Neuronal stem cell (in vitro differentiated cells): ENCODE data around the gene TUBA8.
"Not testable (repeated sequence)": the region's sequence is repeated elsewhere in the genome, so short reads cannot be mapped to it uniquely, and the experiment has no call there.

ENCODE experiments used
- DNase-seq: peaks from one replicate; pipeline ENCODE4 v3.0.0-alpha.2; 2013; ENCODE audit warnings: low spot score
- H2AFZ ChIP-seq: one replicate; pipeline ENCODE4 v1.6.1; 2013; ENCODE audit warnings: mild to moderate bottlenecking, low read length, inconsistent platforms
- H2AK5ac ChIP-seq: 2 replicates; pipeline ENCODE4 v1.6.1; 2013; ENCODE audit warnings: low read depth, mild to moderate bottlenecking, inconsistent platforms, low read length, moderate library complexity, mixed read lengths
- H2BK120ac ChIP-seq: 2 replicates; pipeline ENCODE4 v1.6.1; 2013; ENCODE audit warnings: low read depth, mild to moderate bottlenecking, inconsistent platforms, low read length, moderate library complexity, mixed read lengths
- H2BK12ac ChIP-seq: one replicate; pipeline ENCODE4 v1.6.1; 2013; ENCODE audit warnings: low read length, inconsistent platforms
- H2BK15ac ChIP-seq: 2 replicates; pipeline ENCODE4 v1.6.1; 2013; ENCODE audit warnings: mild to moderate bottlenecking, low read length, inconsistent platforms, mixed read lengths
- H2BK5ac ChIP-seq: one replicate; pipeline ENCODE4 v1.6.1; 2013; ENCODE audit warnings: inconsistent platforms, mild to moderate bottlenecking, low read length, moderate library complexity
- H3K14ac ChIP-seq: one replicate; pipeline ENCODE4 v1.6.1; 2013; ENCODE audit warnings: low read length, inconsistent platforms
- H3K18ac ChIP-seq: 2 replicates; pipeline ENCODE4 v1.6.1; 2013; ENCODE audit warnings: low read length, inconsistent platforms
- H3K23ac ChIP-seq: 2 replicates; pipeline ENCODE4 v1.6.1; 2013; ENCODE audit warnings: low read depth, mild to moderate bottlenecking, mixed read lengths, low read length, inconsistent platforms; ENCODE audit not compliant: poor library complexity
- H3K27ac ChIP-seq: replicated peaks from 3 replicates; pipeline ENCODE4 v1.5.1; 2013; ENCODE audit warnings: low read length, inconsistent platforms
- H3K27me3 ChIP-seq, 3 experiments: 2 replicates each; pipeline ENCODE4 v1.6.1; 2013; ENCODE audit warnings: low read length in 3 of 3, mild to moderate bottlenecking in 2 of 3, inconsistent platforms in 1 of 3, low read depth in 1 of 3, mixed read lengths in 1 of 3, moderate library complexity in 1 of 3; ENCODE audit not compliant: control insufficient read depth in 3 of 3, insufficient read depth in 3 of 3
- H3K36me3 ChIP-seq, 2 donors: replicated peaks in 1 of 2; 2 replicates each; pipeline ENCODE4 v1.6.1; 2013; ENCODE audit warnings: low read length in 2 of 2; ENCODE audit not compliant: control insufficient read depth in 2 of 2, insufficient read depth in 2 of 2
- H3K4ac ChIP-seq: 2 replicates; pipeline ENCODE4 v1.6.1; 2013; ENCODE audit warnings: inconsistent platforms, mild to moderate bottlenecking, low read length, moderate library complexity
- H3K4me1 ChIP-seq, 2 donors: 1 replicate in 1 of 2; 2 replicates in 1 of 2; pipeline ENCODE4 v1.6.1; 2013; ENCODE audit warnings: low read length in 2 of 2, low read depth in 1 of 2; ENCODE audit not compliant: control insufficient read depth in 2 of 2, insufficient read depth in 1 of 2
- H3K4me2 ChIP-seq: one replicate; pipeline ENCODE4 v1.6.1; 2013; ENCODE audit warnings: mild to moderate bottlenecking, low read length, inconsistent platforms; ENCODE audit not compliant: insufficient read depth, poor library complexity, severe bottlenecking
- H3K4me3 ChIP-seq, 2 donors: 2 replicates each; pipeline ENCODE4 v1.5.1; 2013; ENCODE audit warnings: low read length in 2 of 2, mild to moderate bottlenecking in 2 of 2, inconsistent platforms in 1 of 2, moderate library complexity in 1 of 2
- H3K79me1 ChIP-seq: one replicate; pipeline ENCODE4 v1.6.1; 2013; ENCODE audit warnings: low read depth, mild to moderate bottlenecking, inconsistent platforms, low read length, moderate library complexity
- H3K9ac ChIP-seq: one replicate; pipeline ENCODE4 v1.6.1; 2013; ENCODE audit warnings: mild to moderate bottlenecking, low read depth, low read length, inconsistent platforms; ENCODE audit not compliant: poor library complexity
- H3K9me3 ChIP-seq, 2 donors: replicated peaks in 1 of 2; 2 replicates each; pipeline versions ENCODE3 to v1.6.1; 2013; ENCODE audit warnings: low read length in 2 of 2, mild to moderate bottlenecking in 2 of 2, inconsistent platforms in 1 of 2, low read depth in 1 of 2, mixed read lengths in 1 of 2, moderate library complexity in 1 of 2; ENCODE audit not compliant: control insufficient read depth in 2 of 2, insufficient read depth in 1 of 2
- H4K8ac ChIP-seq: one replicate; pipeline ENCODE4 v1.6.1; 2013; ENCODE audit warnings: low read depth, mild to moderate bottlenecking, inconsistent platforms, low read length, moderate library complexity
- H4K91ac ChIP-seq: one replicate; pipeline ENCODE4 v1.6.1; 2013; ENCODE audit warnings: low read length, low read depth, mild to moderate bottlenecking, inconsistent platforms; ENCODE audit not compliant: poor library complexity
- WGBS, 2 donors: extraction: QIAGEN DNeasy Blood & Tissue Kit; methylation state at CpG; one replicate each; pipeline ENCODE4 v1.1.7; 2013; ENCODE audit warnings: missing lambda C conversion rate in 2 of 2, mixed read lengths in 1 of 2; ENCODE audit not compliant: insufficient read length in 2 of 2, insufficient replicate concordance in 1 of 2; ENCODE audit errors: extremely low coverage in 2 of 2; 5-methylcytosine and 5-hydroxymethylcytosine counted together

TUBA8 gene

DNA sequence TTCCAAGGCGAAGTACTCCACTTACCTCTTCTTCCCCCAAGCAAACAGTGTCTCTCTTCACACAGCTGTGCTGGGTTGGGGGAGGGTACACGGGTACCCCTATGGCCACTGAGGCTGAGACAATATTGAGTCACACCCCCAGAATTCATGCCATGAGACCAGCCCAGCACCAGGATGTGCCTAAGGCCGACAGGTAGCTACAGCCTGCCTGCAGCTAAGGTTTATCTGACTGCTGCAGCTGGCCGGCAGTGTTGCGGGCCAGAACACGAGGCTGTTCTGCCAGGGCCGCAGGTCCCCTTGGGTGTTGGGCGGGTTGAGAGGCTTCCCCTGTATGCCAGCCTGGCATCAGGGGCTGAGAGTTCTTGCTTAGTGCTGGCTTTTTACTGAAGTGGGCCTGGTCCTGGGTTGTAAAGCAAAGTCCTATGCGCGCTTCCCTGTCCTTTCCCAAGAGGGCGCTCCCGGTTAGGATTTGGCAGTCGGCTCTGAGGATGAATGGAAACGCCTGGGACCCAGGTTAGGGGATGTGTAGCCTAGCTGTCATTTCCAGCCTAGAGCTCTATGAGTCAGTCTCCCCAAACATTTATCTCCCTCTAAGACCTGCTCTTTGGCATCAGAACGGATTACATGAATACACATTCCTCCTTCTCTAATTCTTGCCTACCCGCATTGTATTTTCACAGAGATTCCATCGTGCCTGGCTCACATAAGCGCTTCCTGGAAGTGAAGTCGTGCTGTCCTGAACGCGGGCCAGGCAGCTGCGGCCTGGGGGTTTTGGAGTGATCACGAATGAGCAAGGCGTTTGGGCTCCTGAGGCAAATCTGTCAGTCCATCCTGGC is 46.5 kb downstream of the TUBA8 start:
- Histone ChIP-seq H2BK15ac (no peak overlapping the region), H3K9ac (no peak overlapping the region), H3K4me1 (peaks cover 0 to 5% of the 10 kb centered on the region in 2 donors), H2BK5ac (no peak overlapping the region), H2AK5ac (peak overlapping the region; percentile 44), H2BK120ac (no peak overlapping the region), H3K79me1 (no peaks in the 10 kb centered on the region), H3K27ac (no peak overlapping the region), H3K27me3 (no peaks in the 10 kb centered on the region), H3K18ac (no peak overlapping the region), H3K4me3 (peak overlapping the region in 1 of 2 donors; percentile 1), H3K4ac (no peak overlapping the region), H3K36me3 (no peaks in the 10 kb centered on the region), H2AFZ (peak overlapping the region; percentile 76), H2BK12ac (peak overlapping the region; percentile 27), H3K9me3 (no peaks in the 10 kb centered on the region), H3K14ac (no peak overlapping the region), H3K23ac (no peak overlapping the region), H4K91ac (no peak overlapping the region), H3K4me2 (no peak overlapping the region), H4K8ac (no peak overlapping the region)
- peak; percentile 76 for DNase-seq
- no CpG with 5 or more reads among the region's 24 CpGs for WGBS, 2 donors

DNA sequence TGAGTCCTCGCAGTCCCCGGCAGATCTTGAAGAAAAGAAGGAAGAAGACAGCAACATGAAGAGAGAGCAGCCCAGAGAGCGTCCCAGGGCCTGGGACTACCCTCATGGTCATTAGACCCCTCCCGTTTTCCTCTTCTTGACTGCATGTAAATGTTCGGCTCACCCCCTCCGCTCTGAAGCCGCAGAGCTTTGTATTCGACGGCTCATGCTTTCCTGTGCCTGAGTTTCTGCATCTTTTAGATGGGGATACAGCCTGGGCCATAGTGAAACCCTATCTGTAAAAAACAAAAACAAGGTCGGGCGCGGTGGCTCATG is 47.1 kb downstream of the TUBA8 start:
- Histone ChIP-seq H3K27ac (no peak overlapping the region), H3K9ac (no peak overlapping the region), H3K36me3 (no peaks in the 10 kb centered on the region), H3K4me2 (no peak overlapping the region), H3K79me1 (no peaks in the 10 kb centered on the region), H3K4me1 (peaks cover 0 to 5% of the 10 kb centered on the region in 2 donors), H3K18ac (no peak overlapping the region), H2BK15ac (no peak overlapping the region), H4K8ac (no peak overlapping the region), H2BK5ac (no peak overlapping the region), H2BK12ac (no peak overlapping the region), H3K23ac (no peak overlapping the region), H2BK120ac (no peak overlapping the region), H3K4ac (no peak overlapping the region), H3K9me3 (no peaks in the 10 kb centered on the region), H3K27me3 (no peaks in the 10 kb centered on the region), H3K14ac (no peak overlapping the region), H2AFZ (peak overlapping the region; percentile 76), H2AK5ac (peak overlapping the region; percentile 44), H4K91ac (no peak overlapping the region), H3K4me3 (no peak overlapping the region)
- WGBS, 2 donors: no CpG with 5 or more reads among the region's 12 CpGs
- DNase-seq: no peak

DNA sequence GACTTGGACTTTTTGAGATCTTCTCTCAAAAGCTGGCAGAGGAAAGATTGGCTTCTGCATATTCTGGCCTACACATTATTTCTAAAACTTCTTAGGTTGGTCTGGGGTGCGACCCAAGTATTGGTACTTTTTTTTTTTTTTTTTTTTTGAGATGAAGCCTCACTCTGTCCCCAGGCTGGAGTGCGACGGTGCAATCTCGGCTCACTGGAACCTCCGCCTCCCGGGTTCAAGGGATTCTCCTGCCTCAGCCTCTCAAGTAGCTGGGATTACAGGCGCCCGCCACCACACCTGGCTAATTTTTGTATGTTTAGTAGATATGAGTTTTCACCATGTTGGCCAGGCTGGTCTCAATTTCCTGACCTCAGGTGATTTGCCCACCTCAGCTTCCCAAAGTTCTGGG is 50.0 kb downstream of the TUBA8 start:
- not testable (repeated sequence) for DNase-seq

DNA sequence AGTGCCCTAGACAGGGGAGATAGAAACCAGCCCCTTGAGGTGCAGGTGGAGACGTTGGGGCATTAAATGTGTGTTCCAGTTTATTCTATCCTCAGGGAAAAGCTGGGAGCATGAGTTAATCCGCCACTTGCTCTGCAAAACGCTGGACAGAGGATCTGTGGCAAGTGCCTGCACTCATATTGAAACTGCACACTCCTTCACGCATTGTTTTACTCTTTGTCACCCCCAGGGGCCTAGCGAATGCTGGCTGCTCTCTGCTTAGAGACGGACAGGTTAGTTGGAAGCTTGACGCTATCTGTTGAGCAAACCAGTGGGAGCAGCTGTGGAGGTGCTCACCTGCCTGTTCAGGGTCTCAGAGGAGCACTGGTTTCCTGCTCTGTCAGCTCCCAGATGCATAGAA is 53.2 kb downstream of the TUBA8 start:
- not testable (repeated sequence) for DNase-seq, H2BK15ac ChIP-seq, H2AK5ac ChIP-seq, H2BK12ac ChIP-seq, H3K27me3 ChIP-seq, H2AFZ ChIP-seq, H3K9ac ChIP-seq, H3K4ac ChIP-seq, H3K4me3 ChIP-seq, H3K4me2 ChIP-seq, H2BK5ac ChIP-seq, H3K79me1 ChIP-seq, H3K9me3 ChIP-seq, H3K27ac ChIP-seq, H3K14ac ChIP-seq, H3K36me3 ChIP-seq, H3K18ac ChIP-seq, H2BK120ac ChIP-seq, H3K4me1 ChIP-seq, H4K91ac ChIP-seq, H3K23ac ChIP-seq, H4K8ac ChIP-seq
- WGBS, 2 donors: no CpG with 5 or more reads among the region's 7 CpGs

More for the DNA sequence above, 50.0 kb downstream of the TUBA8 start:
- H3K4me1 ChIP-seq, H3K23ac ChIP-seq, H3K18ac ChIP-seq, H3K4me3 ChIP-seq, H2BK5ac ChIP-seq, H3K9me3 ChIP-seq, H3K4ac ChIP-seq, H4K8ac ChIP-seq, H2AK5ac ChIP-seq, H3K27ac ChIP-seq, H3K14ac ChIP-seq, H3K27me3 ChIP-seq, H3K79me1 ChIP-seq, H2BK12ac ChIP-seq, H3K4me2 ChIP-seq, H4K91ac ChIP-seq, H3K36me3 ChIP-seq, H3K9ac ChIP-seq, H2AFZ ChIP-seq, H2BK120ac ChIP-seq, H2BK15ac ChIP-seq: not testable (repeated sequence)
- WGBS, 2 donors: no CpG with 5 or more reads among the region's 8 CpGs
